AG08395 (cell line): ENCODE data around the gene ACO2.

Experiments used
- DNase-seq: peaks from one replicate; pipeline ENCODE4 v3.0.0; 2012; ENCODE audit warnings: mixed read lengths, low spot score

The ACO2 gene

DNA sequence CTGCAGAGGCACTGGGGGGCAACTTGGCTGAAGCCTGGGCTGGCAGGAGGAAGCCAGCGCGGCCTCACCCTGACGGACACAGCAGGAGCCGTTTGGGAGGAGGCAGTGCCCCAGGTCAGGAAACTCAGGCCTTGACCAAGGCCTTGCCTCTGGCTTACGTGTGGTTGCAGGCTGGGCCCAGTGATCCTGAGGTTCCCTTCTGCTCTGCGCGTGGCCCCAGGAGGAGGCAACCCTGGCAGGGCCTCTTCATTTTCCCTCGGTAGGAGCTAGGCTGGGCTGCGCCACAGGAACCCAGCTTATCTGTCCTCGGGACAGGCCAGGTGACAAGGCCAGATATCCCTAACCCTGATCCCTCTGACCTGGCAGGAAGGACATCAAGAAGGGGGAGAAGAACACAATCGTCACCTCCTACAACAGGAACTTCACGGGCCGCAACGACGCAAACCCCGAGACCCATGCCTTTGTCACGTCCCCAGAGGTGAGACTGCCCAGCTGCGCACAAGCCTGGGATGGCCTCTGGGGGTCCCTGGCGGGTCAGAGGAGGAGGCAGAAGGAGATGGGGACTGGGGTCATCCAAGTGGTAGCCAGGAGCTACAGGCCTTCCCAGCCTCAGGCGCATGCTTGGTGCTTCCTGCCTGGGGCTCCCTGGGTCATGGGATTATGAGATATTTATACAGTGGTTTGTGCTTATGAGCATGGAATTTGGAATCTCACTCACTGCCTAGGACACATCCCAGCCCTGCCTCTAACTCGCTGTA is 54.7 kb downstream of the ACO2 start:
- DNase-seq: peak; percentile 50

DNA sequence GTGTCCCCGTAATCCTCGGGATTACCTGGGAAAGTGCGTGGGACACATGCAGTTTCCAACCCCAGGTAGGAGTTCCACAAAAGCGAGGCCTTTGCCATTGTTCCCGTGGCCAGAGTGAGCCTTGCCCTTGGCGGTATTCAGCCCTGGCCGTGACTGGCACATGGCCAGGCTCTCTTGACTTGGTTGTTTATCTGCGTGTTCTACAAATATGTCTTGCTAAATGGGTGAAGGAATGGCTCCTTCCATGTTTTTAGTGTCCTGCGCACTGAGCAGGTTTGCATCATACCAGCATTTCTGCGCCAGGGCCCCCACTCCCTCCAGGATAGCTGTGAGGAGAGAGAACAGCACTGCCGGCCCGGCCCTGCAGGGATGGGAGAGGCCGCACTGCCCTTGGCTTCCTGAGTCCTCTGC is 55.3 kb downstream of the ACO2 start:
- no peak for DNase-seq

DNA sequence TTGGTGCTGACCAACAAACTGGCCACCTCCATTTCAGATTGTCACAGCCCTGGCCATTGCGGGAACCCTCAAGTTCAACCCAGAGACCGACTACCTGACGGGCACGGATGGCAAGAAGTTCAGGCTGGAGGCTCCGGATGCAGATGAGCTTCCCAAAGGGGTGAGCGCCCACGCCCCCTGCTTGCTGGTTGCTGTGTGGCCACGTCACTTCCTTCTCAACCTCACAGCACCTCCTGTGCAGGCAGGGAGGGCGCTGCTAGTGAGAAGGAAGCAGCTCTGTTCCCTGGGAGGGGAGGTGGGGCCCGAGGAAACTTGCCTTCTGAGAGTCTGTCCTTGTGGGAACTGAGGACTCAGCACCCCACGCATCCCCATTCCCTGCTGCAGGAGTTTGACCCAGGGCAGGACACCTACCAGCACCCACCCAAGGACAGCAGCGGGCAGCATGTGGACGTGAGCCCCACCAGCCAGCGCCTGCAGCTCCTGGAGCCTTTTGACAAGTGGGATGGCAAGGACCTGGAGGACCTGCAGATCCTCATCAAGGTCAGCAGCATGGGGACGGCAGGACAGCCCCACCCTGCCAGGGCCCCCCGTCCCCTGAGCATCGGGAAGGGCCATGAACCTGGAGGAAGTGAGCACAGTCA is 56.0 kb downstream of the ACO2 start:
- no peak for DNase-seq

DNA sequence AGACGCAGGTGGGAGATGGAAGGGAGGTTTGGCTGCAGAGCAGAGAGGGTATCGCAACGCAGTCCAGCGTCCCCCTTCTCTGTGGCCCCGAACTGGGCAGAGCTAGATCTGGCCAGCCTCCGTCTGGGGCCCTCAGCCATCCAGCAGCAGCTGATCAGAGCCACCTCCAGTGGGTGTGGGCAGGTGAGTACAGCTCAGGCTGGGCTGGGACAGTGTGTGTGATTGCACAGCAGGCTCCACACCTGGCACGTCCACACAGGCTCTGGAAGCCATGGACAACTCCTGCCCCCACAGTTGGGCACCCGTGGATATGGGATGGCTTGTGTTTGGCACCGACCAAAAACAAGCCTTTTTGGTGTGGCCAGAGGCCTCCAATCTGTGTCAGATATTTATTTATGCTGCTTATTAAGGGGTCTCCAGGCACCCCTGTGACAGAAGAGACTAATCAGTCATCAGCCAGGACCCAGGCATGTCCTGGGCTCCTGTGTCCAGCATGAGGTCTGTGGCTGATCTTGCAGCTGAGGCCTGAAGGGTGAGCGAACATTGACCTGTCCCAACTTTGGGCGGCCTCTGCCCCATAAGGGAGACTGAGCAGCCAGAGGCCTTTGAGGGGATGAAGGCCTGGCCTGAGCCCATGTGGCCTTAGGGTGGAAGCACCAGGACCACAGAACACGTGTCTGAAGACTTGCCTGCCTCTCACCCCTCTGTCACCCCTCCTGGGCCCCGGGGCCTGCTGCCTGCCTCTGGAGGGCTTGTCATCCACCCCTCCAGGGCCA is 56.7 kb downstream of the ACO2 start:
- no peak for DNase-seq

DNA sequence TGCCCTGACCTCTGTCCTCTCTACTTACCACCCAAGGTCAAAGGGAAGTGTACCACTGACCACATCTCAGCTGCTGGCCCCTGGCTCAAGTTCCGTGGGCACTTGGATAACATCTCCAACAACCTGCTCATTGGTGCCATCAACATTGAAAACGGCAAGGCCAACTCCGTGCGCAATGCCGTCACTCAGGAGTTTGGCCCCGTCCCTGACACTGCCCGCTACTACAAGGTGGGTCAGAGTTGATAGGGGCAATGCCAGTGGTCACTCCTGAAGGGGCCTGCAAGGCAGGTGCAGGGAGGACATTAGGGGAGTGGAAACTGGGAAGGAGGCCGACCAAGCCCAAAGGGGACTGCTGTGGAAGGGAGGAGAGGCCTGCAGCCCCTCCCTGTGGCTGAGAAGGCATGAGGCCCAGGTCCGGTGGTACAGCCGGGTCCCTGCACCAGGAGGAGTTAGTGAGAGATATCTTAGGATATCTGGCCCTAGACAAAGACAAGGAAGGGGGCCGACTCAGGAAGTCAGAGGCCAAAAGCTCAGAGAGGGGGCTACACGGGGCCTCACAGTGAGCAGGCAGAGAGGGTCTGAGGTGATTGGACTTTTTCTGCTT is 57.4 kb downstream of the ACO2 start:
- DNase-seq: no peak

DNA sequence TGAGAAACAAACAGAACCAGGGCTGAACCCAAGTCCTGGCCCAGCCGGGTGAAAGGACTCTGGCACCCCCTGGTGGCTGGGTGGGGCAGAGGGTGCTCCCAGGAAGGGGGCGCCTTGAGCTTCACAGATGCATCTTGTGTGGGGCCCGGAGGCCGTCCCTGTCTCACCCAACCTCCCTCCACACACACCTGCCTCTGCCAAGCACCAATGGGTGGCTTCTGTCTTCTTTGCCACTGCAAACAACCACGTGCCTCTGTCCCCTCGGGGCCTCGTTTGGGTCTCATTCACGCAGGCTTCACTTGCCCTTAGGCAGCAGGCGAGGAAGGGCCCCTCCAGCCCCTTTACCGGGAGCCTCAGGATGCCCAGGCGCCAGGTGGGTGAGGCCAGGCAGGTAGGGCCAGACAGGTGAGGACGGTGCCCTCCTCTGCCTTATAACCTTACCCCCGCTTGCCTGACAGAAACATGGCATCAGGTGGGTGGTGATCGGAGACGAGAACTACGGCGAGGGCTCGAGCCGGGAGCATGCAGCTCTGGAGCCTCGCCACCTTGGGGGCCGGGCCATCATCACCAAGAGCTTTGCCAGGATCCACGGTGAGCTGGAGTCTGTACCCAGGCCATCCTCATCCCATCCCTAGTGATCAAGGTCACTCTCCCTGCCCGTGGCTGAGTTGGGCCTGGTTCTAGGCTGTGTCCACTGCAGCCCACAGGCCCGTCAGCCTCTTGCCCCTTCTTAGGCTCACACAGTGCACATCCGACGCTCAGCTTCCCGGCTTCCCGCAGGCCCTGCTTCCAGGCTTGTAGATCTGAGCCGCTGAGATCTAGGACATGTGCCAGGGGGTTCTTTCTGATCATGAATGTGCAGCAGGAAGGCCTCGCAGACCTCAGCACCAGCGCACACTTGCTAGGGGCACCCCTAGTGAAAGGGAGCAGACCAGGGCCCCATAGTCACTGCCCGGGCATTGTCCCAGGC is 58.2 kb downstream of the ACO2 start:
- peak; percentile 76 for DNase-seq

DNA sequence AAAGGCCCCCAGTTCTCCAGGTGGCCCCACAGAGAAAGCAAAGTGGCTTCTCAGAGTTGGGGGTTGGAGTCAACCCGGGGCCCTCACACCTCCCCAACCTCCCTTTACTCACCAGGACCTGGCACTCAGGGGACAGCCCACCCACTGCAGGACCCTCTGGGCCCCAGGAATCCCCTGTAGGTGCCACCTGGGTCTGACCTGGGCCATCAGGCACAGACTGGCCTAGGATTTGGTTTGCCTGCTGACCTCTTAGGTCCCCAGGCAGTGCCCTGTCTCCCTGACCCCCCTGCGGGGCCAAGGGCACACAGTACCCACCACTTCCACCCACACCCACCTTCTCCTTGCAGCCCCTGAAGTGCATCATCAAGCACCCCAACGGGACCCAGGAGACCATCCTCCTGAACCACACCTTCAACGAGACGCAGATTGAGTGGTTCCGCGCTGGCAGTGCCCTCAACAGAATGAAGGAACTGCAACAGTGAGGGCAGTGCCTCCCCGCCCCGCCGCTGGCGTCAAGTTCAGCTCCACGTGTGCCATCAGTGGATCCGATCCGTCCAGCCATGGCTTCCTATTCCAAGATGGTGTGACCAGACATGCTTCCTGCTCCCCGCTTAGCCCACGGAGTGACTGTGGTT is 59.3 kb downstream of the ACO2 start:
- DNase-seq: no peak

DNA sequence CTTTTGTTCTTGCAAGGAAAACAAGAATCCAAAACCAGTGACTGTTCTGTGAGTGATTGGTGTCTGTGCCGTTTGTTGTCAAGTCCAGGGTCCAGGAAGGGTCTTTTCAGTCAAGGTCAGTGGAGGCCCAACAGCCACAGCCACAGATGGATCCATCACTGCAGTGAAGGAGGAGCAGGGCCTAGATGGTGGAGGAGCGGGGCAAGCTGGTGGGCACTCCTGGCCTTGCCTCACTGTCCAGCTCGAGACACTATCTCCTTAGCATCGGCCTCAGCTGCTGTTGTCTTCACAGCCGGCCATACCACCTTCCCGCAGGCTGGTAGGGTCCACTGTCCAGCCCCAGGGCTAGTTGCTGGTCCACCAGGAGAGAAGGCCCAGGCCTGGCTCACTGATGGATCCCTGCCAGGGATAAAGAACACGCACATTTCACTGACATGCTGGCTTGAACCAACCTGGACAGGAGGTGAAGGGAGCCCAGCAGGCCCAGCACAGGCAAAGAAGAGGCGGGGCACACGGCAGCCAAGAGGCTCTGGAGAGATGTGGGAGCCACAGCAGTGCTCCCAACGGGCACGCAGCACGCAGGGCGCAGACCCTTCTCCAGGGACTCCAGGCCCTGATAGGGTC is 60.1 kb downstream of the ACO2 start:
- no peak for DNase-seq

DNA sequence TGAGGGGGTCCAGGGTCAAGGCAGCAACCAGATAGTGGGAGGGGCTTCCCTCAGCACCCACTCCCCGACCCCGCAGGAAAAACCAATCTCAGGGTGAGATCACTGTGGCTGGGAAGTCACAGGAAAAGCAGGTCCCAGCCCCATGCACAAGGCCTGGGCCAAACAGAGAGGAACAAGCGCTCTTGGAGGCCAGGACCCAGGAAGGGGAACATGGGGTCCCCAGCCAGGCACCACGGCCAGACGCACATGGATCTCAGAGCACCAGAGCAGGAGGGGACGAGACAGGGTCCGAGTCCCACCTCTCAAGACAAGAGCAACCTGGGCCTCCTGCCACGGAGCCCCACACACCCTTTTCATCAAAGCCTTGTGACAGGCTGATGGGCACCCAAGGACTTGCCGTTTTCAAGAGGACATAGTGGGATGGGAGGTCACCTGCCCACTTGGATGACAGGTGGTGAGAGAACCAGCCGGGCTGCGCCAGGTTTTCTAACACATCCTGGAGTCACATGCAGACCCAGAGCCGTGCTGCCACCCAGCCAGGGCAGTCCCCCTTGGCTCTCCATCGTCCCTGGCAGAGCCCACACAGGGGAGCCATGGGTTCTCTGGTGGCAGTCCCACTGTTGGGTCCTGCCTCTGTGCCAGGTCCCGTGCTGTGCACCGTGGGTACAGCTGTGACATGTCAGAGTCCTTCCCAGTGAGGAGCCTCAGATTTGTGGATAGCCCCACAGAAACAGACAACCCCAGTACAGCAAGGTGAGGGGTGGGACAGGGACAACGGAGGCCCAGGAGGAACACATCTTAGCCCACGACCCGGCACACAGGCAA is 62.2 kb downstream of the ACO2 start:
- DNase-seq: no peak

DNA sequence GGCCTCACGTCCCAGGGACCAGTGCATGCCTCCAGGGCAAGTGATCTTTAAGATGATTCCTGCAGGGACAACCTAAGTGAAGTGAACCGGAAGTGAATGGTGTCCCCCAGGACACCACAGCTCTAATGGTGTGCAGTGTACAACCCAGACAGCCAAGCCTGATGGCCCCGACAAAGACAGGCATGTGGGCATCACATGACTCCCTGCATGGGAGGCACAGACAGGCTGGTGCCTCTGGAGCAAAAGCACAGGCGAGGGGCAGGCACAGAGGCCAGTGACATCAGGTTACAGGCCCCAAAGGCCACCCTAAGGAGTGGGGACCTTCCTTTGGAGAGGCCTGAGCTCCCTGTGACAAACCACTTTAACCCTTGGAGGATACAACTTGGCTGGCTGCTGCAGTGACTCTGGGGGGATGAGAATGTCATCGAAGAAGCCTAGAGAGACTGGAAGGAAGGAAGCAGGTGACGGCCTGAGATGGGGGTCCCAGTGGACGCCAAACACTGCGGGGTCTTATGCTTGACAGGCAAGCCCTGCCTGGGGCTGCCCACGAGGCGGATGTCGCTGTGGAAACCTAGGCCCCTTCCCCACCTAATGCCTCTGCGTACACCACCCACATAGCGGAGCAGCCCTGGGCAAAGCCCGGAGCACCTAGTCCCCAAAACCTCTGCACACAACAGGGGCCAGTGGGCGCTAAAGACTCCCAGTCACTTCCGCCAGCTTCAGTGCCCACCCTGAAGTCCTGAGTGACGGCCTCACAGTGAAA is 63.0 kb downstream of the ACO2 start:
- DNase-seq: no peak

DNA sequence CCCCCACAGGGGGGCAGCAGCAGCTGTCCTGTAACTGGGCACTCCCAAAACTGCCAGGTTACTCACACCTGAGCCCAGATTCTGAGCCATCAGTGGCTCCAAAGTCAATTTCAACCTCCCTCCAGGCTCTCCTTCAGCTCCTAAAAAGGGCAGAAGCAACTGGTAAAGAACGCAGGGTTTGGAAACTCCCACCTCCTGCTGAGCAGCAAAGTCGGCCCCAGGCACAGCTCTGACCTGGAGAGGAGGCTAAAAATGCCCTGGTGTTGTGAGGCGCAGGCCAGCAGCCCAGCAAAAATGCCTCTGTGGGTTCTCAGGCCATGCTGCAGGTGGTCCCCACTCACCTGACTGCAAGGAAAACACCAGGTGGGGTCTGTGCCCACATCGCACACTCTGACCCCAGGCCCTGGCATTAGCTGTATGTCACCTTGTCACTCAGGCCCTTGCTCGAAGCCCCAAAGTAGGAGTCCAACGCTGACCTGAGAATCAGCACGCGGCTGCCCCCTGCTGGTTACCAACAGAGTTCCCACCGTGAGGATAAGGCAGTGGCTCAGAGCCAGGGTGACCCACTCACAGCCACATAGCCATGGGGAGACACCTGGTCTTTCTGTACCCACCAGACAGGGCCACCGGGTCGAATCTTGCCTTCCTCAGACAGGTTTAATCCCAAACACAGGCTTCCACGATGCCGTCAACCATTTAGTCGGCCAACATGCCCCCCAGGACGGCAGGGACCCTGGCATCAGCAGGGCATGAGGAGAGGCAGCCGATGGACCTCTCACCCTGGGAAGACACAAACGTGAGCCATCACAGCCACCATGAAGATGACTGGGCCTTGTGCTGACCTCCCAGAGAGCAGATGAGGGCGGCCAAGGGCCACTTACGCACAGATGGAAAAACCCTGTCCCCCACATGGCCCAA is 64.2 kb downstream of the ACO2 start:
- DNase-seq: peak; percentile 78

DNA sequence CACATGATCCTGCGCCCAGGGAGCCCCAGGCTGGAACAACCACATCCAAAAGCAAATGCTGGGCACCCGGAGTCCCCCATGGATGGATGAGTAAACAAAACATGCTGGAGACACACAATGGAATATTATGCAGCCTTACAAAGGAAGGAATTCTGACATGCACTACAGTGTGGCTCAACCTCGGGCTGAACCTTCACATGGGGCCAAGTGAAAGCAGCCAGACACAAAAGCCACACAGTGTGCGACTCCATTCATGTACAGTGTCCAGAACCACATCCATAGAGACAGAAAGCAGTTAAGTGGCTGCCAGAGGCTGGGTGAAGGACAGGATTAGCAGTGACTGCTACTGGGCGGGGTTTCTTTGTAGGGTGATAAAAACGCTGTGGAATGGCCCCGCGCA is 65.3 kb downstream of the ACO2 start:
- no peak for DNase-seq

DNA sequence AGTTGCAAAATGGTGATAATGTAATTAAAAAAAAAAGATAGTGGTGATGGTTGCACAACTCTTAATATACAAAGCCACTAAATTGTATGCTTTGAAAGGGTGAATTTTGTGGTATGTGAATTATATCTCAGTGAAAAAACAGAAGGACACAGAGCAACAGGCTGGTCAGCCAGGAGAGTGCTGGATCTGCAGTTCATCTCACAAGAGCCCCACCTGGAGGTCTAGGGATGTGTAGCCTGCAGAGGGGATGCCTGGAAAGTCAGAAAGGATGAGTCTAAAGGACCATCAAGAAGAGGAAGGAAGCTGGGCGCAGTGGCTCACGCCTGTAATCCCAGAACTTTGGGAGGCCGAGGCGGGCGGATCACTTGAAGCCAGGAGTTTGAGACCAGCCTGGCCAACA is 66.3 kb downstream of the ACO2 start:
- DNase-seq: no peak

DNA sequence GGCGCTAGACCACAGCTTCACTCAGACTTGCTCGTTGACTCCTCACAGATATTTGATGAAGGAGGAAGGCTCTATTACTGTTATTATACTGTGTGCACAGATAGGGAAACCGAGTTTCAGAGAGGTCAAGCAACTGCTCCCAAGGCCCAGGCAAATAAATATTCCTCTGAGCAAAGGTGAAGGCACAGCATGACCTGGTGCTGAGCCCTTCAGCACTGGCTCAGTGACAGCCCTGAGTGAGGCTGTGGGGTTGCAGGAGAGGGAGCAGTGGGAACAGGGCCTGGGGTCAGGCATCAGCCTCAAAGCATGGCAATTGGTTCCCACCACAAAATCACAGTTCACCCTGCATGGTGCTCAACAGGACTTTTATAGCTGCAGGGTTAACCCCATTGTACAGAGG is 68.3 kb downstream of the ACO2 start:
- no peak for DNase-seq

DNA sequence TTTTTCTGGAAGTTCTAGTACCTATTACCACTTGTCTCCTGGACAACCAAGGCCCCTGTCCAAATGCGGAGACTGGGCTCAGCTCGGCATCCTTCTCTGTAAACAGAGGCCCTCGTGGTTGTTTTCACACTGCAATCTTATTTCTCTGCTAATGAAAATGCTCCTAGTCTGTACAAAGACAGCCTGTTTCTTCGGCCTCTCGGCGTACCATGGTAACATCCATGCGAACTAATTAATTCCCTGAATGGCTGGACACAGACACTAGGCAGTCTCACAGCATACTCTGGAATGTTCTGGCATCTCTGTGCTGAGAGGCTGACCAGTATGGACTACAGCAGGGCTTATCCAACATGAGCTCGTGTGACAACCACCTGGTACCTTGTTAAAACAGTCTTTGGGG is 69.7 kb downstream of the ACO2 start:
- no peak for DNase-seq

DNA sequence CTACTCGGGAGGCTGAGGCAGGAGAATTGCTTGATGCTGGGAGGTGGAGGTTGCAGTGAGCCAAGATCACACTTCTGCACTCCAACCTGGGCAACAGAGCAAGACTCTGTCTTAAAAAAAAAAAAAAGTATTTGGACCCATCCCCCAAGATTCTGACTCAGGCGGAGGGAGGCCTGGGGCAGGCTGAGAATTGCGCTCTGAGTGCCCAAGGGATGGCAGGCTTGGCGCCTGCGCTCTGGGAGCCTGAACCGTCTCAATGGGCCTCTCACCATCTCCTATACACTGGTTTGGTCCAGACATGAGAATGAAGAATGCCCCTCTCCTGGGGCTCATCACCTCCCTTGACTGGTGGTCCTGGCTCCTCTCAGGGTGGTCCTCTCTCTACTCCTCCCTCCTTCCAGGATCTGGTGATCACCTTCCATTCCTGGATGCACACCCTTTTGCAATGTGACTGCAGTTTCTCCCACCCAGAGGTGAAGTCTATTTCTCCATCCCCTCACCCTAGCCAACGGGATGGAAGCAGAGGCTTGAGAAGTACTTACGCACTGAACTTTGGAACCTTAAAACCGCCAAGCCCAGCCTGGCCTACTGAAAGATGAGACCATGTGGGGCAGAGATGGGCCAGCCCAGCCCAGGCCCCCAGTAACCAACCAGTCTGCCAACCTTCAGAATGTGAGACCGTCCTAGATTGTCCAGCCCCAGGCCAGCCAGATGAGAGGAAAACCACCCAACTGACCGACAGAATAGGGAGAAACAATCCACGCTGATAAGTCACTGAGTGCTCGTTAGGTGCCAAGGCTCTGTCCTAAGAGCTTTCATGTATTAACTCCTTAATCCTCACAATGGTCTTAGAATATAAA is 70.5 kb downstream of the ACO2 start:
- DNase-seq: no peak

DNA sequence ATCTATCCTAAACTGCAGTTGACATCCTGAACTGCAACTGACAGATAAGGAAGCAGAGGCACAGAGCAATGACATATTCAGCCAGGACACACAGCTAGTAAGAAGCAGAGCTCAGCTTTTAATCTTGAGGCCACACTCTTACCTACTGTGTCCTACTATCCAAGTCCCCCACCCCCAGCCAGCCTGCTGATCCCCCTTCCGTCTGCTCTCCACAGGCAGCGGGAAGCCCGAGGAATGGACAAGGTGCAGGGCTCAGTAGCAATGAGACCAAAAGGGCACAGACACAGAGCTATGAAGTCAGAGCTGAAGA is 71.0 kb downstream of the ACO2 start:
- DNase-seq: no peak
